Muscle of back (tissue), 11 donors: Measurements from ENCODE around the gene ICAM5. TPM values are rescaled to one million over a fixed set of nuclear protein-coding genes. Genes with fewer than 3 reads are reported as not detected.

Source experiments
- DNase-seq, 3 donors: peaks; one replicate each; pipeline versions ENCODE4 v3.0.0 to v3.0.0-alpha.2; 2013
- polyA plus RNA-seq, 10 donors: library from polyadenylated mRNA; unstranded; fragments of 120-200 nt; gene quantifications; one replicate each; pipeline ENCODE4 v1.2.1, GENCODE V29; 2013; ENCODE audit not compliant: insufficient read length in 10 of 10

The ICAM5 gene
- polyA plus RNA-seq, 10 donors, result 0.07 to 0.28 (median 0.15) TPM; not detected in 1

DNA sequence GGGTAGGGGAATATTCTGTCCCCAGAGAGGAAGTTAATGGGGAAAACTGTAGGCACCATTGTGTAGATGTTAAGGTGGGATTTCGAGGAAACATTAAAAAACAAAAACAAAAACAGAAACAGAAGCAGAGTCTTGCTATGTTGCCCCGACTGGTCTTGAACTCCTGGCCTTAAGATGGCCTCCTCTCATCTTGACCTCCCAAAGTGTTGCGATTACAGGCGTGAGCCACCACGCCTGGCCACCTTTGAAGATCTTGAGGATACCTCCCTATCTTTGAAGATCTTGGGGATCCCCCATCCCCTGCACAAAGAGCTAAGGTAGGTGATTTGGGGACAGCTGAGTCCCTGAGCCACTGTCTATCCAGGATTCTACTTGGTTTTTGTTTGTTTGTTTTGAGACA, 50.2 kb downstream of the ICAM5 start:
- no peak for DNase-seq

DNA sequence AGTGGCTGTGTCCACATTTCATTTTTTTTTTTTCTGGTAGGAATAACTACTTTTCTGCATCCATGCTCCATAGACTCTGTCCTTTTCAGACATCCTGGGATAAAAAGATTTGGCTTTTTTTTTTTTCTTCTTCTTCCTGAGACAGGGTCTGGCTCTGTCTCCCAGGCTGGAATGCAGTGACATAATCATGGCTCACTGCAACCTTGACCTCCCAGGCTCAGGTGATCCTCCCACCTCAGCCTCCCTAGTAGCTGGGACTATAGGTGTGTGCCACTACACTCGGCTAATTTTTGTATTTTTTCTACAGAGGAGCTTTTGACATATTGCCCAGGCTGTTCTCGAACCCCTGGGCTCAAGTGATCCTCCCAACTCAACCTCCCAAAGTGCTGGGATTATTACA, 53.7 kb downstream of the ICAM5 start:
- DNase-seq, result no peak

DNA sequence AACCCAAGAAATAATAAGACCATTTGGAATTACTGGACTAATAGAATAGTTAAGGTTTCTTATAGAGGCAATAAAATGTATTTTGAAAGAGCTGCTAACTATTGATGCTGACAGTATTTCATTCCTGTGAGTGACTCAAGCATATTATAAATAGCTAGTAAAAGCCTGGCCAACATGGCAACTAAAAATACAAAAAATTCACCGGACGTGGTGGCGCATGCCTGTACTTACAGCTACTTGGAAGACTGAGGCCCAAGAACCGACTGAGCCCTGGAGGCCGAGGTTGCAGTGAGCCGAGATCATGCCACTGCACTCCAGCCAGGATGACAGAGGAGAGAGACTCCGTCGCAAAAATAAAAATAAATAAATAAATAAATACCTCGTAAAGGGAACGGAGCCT, 55.0 kb downstream of the ICAM5 start:
- no peak for DNase-seq

Other genes with a start within 250 kb of the ICAM5 start
- gene SHFL, start 203.6 kb upstream of the ICAM5 start, polyA plus RNA-seq, result 10 to 100 TPM in 6 of 10 donors, 1 to 10 TPM in 4; 7.8 to 14.2 (median 10.6) TPM
- gene ANGPTL6, start 187.3 kb upstream of the ICAM5 start, polyA plus RNA-seq, result 10 to 100 TPM in 3 of 10 donors, 1 to 10 TPM in 6, under 1 TPM in 1; 0.86 to 17.8 (median 7.6) TPM
- gene PPAN, start 183.6 kb upstream of the ICAM5 start, polyA plus RNA-seq, result 10 to 100 TPM; 19.0 to 34.2 (median 25.3) TPM
- 10 to 100 TPM in 2 of 10 donors, 1 to 10 TPM in 8; 7.1 to 10.5 (median 8.6) TPM for gene P2RY11, start 178.3 kb upstream of the ICAM5 start, polyA plus RNA-seq
- gene EIF3G, start 170.1 kb upstream of the ICAM5 start, polyA plus RNA-seq, result 100 to 1,000 TPM; 195 to 257 (median 239) TPM
- gene DNMT1, start 95.0 kb upstream of the ICAM5 start, polyA plus RNA-seq, result 10 to 100 TPM; 56.0 to 95.6 (median 69.8) TPM
- 10 to 100 TPM in 9 of 10 donors, 1 to 10 TPM in 1; 8.9 to 16.5 (median 13.1) TPM for gene S1PR2, start 58.6 kb upstream of the ICAM5 start, polyA plus RNA-seq
- gene MRPL4, start 37.7 kb upstream of the ICAM5 start, polyA plus RNA-seq, result 10 to 100 TPM; 21.8 to 39.6 (median 30.0) TPM
- gene ICAM1, start 18.8 kb upstream of the ICAM5 start, polyA plus RNA-seq, result 10 to 100 TPM in 2 of 10 donors, 1 to 10 TPM in 8; 5.9 to 11.8 (median 7.3) TPM
- under 1 TPM; 0.21 to 0.82 (median 0.36) TPM for gene ICAM4, start 3.0 kb upstream of the ICAM5 start, polyA plus RNA-seq
- 1 to 10 TPM; 1.7 to 6.1 (median 2.9) TPM for gene ZGLP1, start 19.9 kb downstream of the ICAM5 start, polyA plus RNA-seq
- gene FDX2, start 26.1 kb downstream of the ICAM5 start, polyA plus RNA-seq, result 10 to 100 TPM; 10.8 to 18.1 (median 14.8) TPM
- 10 to 100 TPM in 8 of 10 donors, 1 to 10 TPM in 2; 9.4 to 21.1 (median 15.0) TPM for gene RAVER1, start 43.6 kb downstream of the ICAM5 start, polyA plus RNA-seq
- gene ICAM3, start 49.7 kb downstream of the ICAM5 start, polyA plus RNA-seq, result 10 to 100 TPM in 1 of 10 donors, 1 to 10 TPM in 9; 4.5 to 15.8 (median 6.0) TPM
- 10 to 100 TPM; 49.2 to 99.2 (median 62.8) TPM for gene TYK2, start 90.6 kb downstream of the ICAM5 start, polyA plus RNA-seq
- gene CDC37, start 113.6 kb downstream of the ICAM5 start, polyA plus RNA-seq, result 100 to 1,000 TPM; 104 to 142 (median 124) TPM
- gene PDE4A, start 130.6 kb downstream of the ICAM5 start, polyA plus RNA-seq, result 1 to 10 TPM; 2.9 to 4.8 (median 3.9) TPM
- 10 to 100 TPM; 57.9 to 73.5 (median 65.2) TPM for gene KEAP1, start 213.4 kb downstream of the ICAM5 start, polyA plus RNA-seq
- 1 to 10 TPM in 9 of 10 donors, under 1 TPM in 1; 0.95 to 2.9 (median 1.2) TPM for gene S1PR5, start 227.5 kb downstream of the ICAM5 start, polyA plus RNA-seq